Activated naive CD8-positive, alpha-beta T cell treated with anti-CD3 and anti-CD28 coated beads, Interleukin-2, amount 10 ng/mL, durations not matched to agents 7 days and 5 days (primary cell): ENCODE measurements around the gene TANGO6. TPM values are rescaled to one million over a fixed set of nuclear protein-coding genes. Genes with fewer than 3 reads are reported as not detected.

ENCODE experiments used
- ATAC-seq: fragments of 150-1000 bp; cut with Tn5 transposase; one replicate; pipeline ENCODE4 v1.10.0; 2021; ENCODE audit warnings: low read depth, moderate library complexity
- POLR2A ChIA-PET: fragments of 350-600 bp; sonication (Branson Sonifier 250); formaldehyde crosslinking; loops from one replicate; lab custom pipeline; 2021; ENCODE audit warnings: antibody characterized with exemption; lab: Charles Lee
- DNase-seq: peaks from one replicate; pipeline ENCODE4 v3.0.0; 2021
- H3K27ac Mint-ChIP-seq: one replicate; pipeline ENCODE4 v1.8.0; 2022; ENCODE audit warnings: mild to moderate bottlenecking, mixed read lengths
- H3K27me3 Mint-ChIP-seq: one replicate; pipeline ENCODE4 v1.8.0; 2022; ENCODE audit warnings: mild to moderate bottlenecking, moderate library complexity, mixed read lengths
- H3K36me3 Mint-ChIP-seq: one replicate; pipeline ENCODE4 v1.8.0; 2021; ENCODE audit warnings: mild to moderate bottlenecking, mixed read lengths
- H3K4me1 Mint-ChIP-seq: one replicate; pipeline ENCODE4 v1.8.0; 2021; ENCODE audit warnings: mixed read lengths
- H3K4me3 Mint-ChIP-seq: one replicate; pipeline ENCODE4 v1.8.0; 2022; ENCODE audit warnings: mild to moderate bottlenecking, moderate library complexity, mixed read lengths
- H3K9me3 Mint-ChIP-seq: one replicate; pipeline ENCODE4 v1.8.0; 2021; ENCODE audit warnings: mixed read lengths
- total RNA-seq, 2 experiments: library from RNA; stranded (reverse); gene quantifications; one replicate each; pipeline ENCODE4 v1.2.3, GENCODE V29; 2021

The TANGO6 gene
- total RNA-seq, 2 experiments from 2014 or later = 29.2 to 29.7 TPM

DNA sequence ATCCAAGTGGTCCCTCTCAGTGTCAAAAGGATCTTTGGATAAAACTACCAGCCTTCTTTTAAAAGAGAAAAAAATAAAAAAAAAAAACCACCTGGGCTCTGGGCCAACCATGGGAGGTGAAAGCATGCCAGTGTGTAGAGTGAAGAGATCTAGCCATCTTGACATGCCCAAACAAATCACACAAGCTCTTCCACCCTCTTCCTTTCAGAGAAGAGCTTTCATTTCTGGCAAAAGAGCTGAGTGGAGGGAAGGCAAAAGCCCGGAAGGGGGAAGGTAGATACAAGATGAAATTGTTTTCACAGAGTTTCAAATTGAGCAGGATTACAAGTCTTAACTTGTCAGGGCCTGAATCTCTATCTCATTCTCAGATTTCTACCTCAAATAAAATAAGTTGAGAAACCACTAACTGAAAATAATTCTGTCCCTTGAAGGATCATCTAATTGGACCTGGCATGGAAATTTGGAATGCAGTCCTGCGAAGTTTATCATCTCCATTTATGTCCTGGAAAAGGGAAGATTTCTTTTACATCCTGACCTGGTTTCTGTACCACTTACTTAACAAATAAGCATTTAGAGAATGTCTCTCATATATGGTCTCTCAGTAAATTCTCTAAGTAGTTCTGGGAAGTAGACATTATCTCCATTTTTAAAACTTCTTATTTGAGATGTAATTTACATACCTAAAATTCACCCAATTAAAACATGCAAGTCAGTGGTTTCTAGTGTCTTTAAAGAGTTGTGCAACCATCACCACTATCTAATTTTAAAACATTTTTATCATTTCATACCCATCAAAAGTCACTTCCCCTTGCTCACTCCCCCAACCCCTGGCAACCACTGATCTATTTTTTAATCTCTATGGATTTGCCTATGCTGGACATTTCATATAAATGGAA is 93.7 kb downstream of the TANGO6 start:
- Mint-ChIP-seq H3K9me3 (no peaks in the 10 kb centered on the region), H3K27ac (peak overlapping the region; percentile 36)

DNA sequence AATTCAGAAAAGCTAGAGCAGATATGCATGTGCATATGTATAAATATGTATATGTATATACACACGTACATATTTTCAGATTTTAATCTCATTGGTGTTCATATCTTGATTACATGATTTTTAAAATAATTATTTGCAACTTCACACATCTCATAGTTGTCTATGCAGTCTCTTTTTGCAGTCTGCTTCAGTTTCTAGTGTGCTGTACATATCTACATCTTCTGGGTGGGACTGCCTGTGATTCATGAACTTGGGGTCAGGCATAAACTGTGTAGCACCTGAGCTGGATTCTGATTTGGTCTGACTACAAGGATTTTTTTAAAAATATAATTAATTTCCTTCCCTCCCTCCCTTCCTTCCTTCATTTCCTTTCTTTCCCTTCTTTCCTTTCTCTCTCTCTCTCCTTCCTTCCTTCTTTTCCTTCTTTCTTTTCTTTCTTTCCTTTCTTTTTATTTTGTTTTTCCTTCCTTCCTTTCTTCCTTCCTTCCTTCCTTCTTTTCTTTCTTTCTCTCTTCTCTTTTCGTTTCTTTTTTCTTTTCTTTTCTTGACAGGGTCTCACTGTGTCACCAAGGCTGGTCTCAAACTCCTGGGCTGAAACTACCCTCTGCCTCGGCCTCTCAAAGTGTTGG is 96.5 kb downstream of the TANGO6 start:
- peaks cover 35% of the 10 kb centered on the region for H3K36me3 Mint-ChIP-seq
- H3K27me3 Mint-ChIP-seq = no peaks in the 10 kb centered on the region
- peak overlapping the region; percentile 30 for H3K27ac Mint-ChIP-seq
- H3K4me1 Mint-ChIP-seq = peaks cover 5% of the 10 kb centered on the region
- peaks cover 8% of the 10 kb centered on the region for H3K9me3 Mint-ChIP-seq
- no peak for ATAC-seq
- H3K4me3 Mint-ChIP-seq = no peak overlapping the region
- DNase-seq = no peak
- POLR2A ChIA-PET = no interaction called here

More for the DNA sequence above, 93.7 kb downstream of the TANGO6 start:
- H3K36me3 Mint-ChIP-seq = peaks cover 26% of the 10 kb centered on the region
- peaks cover 7% of the 10 kb centered on the region for H3K4me1 Mint-ChIP-seq
- H3K4me3 Mint-ChIP-seq = no peak overlapping the region
- POLR2A ChIA-PET = no interaction called here
- H3K27me3 Mint-ChIP-seq = no peaks in the 10 kb centered on the region
- ATAC-seq (no peak), DNase-seq (no peak)

GRCh38 chr16:68940816-68941215 is 97.5 kb downstream of the TANGO6 start:
- H3K4me1 Mint-ChIP-seq = peaks cover 1% of the 10 kb centered on the region
- POLR2A ChIA-PET = no interaction called here
- DNase-seq = no peak
- no peak for ATAC-seq
- no peak overlapping the region for H3K27ac Mint-ChIP-seq
- H3K9me3 Mint-ChIP-seq = peaks cover 8% of the 10 kb centered on the region
- no peaks in the 10 kb centered on the region for H3K27me3 Mint-ChIP-seq
- H3K36me3 Mint-ChIP-seq = peaks cover 45% of the 10 kb centered on the region
- H3K4me3 Mint-ChIP-seq = no peak overlapping the region

- POLR2A ChIA-PET = no interaction called here
- H3K9me3 Mint-ChIP-seq = peaks cover 8% of the 10 kb centered on the region
- H3K4me3 Mint-ChIP-seq = no peak overlapping the region
- no peak for ATAC-seq
- no peaks in the 10 kb centered on the region for H3K27me3 Mint-ChIP-seq
- no peak for DNase-seq
- H3K27ac Mint-ChIP-seq = no peak overlapping the region
- peaks cover 42% of the 10 kb centered on the region for H3K36me3 Mint-ChIP-seq
- no peaks in the 10 kb centered on the region for H3K4me1 Mint-ChIP-seq
Observed at GRCh38 chr16:68943961-68944360, 100.6 kb downstream of the TANGO6 start.

DNA sequence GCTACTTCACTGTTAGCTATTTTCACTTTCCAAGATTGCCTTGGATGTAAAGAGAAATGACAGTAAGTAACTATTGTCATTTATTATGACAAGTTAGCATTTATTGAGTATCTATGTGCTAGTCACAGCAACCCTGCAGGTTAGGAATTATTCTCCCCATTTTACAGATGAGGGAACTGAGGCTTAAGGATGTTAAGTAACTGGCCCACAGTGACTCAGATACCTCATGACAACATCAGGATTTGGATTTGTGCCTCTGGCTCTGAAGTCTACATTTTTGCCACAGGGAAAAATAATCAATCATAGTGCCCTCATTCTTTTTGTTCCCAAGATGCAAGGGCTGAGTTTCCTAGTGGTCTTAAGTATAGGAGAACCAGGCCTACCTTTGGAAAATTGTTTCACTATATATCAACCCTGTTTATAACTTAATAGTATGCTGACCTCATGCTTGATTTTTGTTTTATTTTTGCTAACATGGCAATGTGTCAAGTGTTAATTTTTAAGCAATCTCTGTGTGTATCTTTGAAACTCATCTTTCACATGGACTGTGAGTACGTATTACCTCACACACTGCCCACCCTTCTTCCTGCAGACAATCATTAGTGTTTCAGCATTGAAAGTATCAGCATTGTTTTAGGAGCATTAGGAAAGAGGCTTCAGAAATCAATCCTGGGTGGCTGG is 105.0 kb downstream of the TANGO6 start:
- Mint-ChIP-seq H3K36me3 (peaks cover 33% of the 10 kb centered on the region), H3K27me3 (no peaks in the 10 kb centered on the region), H3K27ac (no peak overlapping the region), H3K4me3 (no peak overlapping the region), H3K9me3 (peaks cover 8% of the 10 kb centered on the region), H3K4me1 (no peaks in the 10 kb centered on the region)
- ATAC-seq (no peak), DNase-seq (no peak)
- POLR2A ChIA-PET = no interaction called here

- Mint-ChIP-seq H3K27me3 (no peaks in the 10 kb centered on the region), H3K36me3 (peaks cover 3% of the 10 kb centered on the region), H3K9me3 (no peaks in the 10 kb centered on the region), H3K4me1 (peaks cover 2% of the 10 kb centered on the region), H3K4me3 (no peak overlapping the region), H3K27ac (no peak overlapping the region)
- DNase-seq (no peak), ATAC-seq (no peak)
- POLR2A ChIA-PET = interaction anchor here (0.6 kb wide), 1 partner anchor 236 kb away, joined by 5 read pairs; no protein-coding TSS in a partner anchor
Observed at GRCh38 chr16:68951991-68952877, 108.9 kb downstream of the TANGO6 start.

GRCh38 chr16:68954911-68955635 is 111.7 kb downstream of the TANGO6 start:
- DNase-seq (no peak), ATAC-seq (no peak)
- H3K9me3 Mint-ChIP-seq = no peaks in the 10 kb centered on the region
- no peaks in the 10 kb centered on the region for H3K36me3 Mint-ChIP-seq
- H3K27me3 Mint-ChIP-seq = no peaks in the 10 kb centered on the region
- no peak overlapping the region for H3K27ac Mint-ChIP-seq
- H3K4me1 Mint-ChIP-seq = peaks cover 2% of the 10 kb centered on the region
- POLR2A ChIA-PET = no interaction called here
- H3K4me3 Mint-ChIP-seq = no peak overlapping the region

DNA sequence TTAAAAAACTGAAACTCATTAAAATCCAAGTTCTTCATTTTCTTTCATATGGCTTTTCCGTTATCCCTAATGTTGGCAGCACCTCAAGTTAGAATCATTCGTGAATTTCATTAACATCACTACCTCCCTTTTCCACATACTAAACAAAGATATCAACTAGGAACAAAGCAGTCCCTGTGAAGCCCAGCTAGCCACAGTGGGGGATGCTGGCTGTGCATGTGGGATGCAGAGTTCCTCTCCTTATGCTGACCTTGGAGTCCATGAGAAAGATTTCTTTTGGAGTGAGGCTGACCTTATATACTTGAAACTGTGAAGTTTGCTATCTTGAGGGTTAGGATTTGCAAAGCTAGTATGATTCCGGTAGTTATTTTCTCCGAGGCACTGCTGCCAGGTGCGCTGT is 117.6 kb downstream of the TANGO6 start:
- no peak overlapping the region for H3K27ac Mint-ChIP-seq
- no peak for ATAC-seq

DNA sequence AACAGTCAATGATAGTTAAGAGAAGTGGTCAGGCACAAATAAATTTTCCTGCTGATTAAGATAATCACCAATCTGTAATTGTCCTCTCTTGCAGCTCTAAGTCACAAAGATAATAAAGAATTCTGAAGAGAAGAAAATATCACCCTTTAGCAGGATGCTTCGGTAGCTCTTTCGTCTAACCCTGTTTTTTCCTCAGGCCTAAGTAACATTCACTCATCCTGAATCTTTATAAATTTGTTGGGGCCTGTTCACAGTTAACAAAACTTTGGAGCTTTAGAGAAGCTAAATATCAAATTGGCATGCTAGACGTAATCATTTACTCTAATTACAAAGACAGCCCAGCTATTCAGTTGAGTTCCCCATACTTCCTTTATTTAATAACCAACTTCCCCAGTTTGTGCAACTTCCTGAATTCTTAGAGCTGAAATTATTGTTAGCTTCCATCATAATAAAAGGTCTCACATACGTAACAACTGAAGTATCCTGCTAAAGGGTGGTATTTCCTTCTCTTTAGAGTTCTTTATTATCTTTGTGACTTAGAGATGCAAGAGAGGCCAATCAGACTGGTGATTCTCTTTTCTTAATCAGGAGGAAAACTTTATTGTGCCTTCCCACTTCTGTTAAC is 118.6 kb downstream of the TANGO6 start:
- no peak for ATAC-seq
- H3K4me1 Mint-ChIP-seq = no peaks in the 10 kb centered on the region
- DNase-seq = no peak
- POLR2A ChIA-PET = no interaction called here
- H3K9me3 Mint-ChIP-seq = no peaks in the 10 kb centered on the region
- H3K36me3 Mint-ChIP-seq = peaks cover 3% of the 10 kb centered on the region
- no peak overlapping the region for H3K27ac Mint-ChIP-seq
- no peak overlapping the region for H3K4me3 Mint-ChIP-seq
- H3K27me3 Mint-ChIP-seq = no peaks in the 10 kb centered on the region

More for the DNA sequence above, 117.6 kb downstream of the TANGO6 start:
- Mint-ChIP-seq H3K36me3 (peaks cover 3% of the 10 kb centered on the region), H3K4me3 (no peak overlapping the region), H3K4me1 (no peaks in the 10 kb centered on the region), H3K9me3 (no peaks in the 10 kb centered on the region), H3K27me3 (no peaks in the 10 kb centered on the region)
- POLR2A ChIA-PET = interaction anchor here (0.5 kb wide), 1 partner anchor 65 kb away, joined by 3 read pairs; no protein-coding TSS in a partner anchor
- DNase-seq = no peak

DNA sequence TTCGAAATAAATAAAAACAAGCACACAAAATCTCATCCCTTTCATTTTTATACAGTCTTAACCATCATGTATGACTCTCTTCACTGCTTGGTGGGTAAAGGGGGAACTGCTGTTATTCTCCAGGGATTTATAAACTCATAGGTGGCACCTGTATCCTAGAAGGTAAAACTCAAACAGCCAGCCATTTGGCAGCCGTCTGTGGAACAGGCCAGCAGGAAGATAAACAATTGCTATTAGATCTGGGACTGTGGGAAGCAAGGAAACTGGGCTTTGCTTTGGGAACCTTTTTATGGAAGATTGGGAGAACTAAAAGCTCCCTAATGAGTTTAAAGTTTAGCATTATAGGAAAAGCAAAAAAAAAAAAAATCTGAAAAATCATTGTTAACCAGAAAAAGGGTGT is 126.0 kb downstream of the TANGO6 start:
- no peak for DNase-seq
- ATAC-seq = no peak
- H3K9me3 Mint-ChIP-seq = no peaks in the 10 kb centered on the region
- H3K27ac Mint-ChIP-seq = no peak overlapping the region
- no peak overlapping the region for H3K4me3 Mint-ChIP-seq
- POLR2A ChIA-PET = no interaction called here
- no peaks in the 10 kb centered on the region for H3K27me3 Mint-ChIP-seq
- peaks cover 7% of the 10 kb centered on the region for H3K4me1 Mint-ChIP-seq
- peaks cover 3% of the 10 kb centered on the region for H3K36me3 Mint-ChIP-seq

GRCh38 chr16:68972013-68972412 is 128.7 kb downstream of the TANGO6 start:
- no peaks in the 10 kb centered on the region for H3K9me3 Mint-ChIP-seq
- POLR2A ChIA-PET = no interaction called here
- no peaks in the 10 kb centered on the region for H3K27me3 Mint-ChIP-seq
- DNase-seq (no peak), ATAC-seq (no peak)
- H3K4me3 Mint-ChIP-seq = no peak overlapping the region
- no peak overlapping the region for H3K27ac Mint-ChIP-seq
- peaks cover 7% of the 10 kb centered on the region for H3K4me1 Mint-ChIP-seq
- peaks cover 17% of the 10 kb centered on the region for H3K36me3 Mint-ChIP-seq

DNA sequence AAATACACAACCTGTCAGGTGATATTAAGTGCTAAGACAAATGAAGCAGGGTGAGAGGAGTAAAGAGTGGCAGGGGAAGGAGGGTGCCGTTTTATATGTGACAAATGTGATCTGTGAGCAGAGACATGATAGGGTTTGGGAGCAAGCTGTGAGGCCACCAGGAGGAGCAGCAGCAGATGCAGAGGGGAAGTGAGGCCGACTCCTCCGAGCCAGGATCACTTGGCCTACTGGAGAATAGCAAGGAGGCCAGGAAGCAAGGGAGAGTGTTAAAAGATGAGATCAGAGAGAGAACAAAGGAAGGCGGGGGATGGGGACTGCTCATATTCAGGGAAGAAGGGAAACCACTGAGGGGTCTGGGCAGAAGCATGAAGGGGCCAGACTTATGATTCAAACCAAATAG is 129.4 kb downstream of the TANGO6 start:
- ATAC-seq (no peak), DNase-seq (no peak)
- H3K36me3 Mint-ChIP-seq = peaks cover 17% of the 10 kb centered on the region
- no peak overlapping the region for H3K4me3 Mint-ChIP-seq
- H3K27me3 Mint-ChIP-seq = no peaks in the 10 kb centered on the region
- POLR2A ChIA-PET = no interaction called here
- no peaks in the 10 kb centered on the region for H3K9me3 Mint-ChIP-seq
- H3K4me1 Mint-ChIP-seq = peaks cover 7% of the 10 kb centered on the region
- H3K27ac Mint-ChIP-seq = no peak overlapping the region
